ENCODE data around the gene PRADC1.

Gene PRADC1

DNA sequence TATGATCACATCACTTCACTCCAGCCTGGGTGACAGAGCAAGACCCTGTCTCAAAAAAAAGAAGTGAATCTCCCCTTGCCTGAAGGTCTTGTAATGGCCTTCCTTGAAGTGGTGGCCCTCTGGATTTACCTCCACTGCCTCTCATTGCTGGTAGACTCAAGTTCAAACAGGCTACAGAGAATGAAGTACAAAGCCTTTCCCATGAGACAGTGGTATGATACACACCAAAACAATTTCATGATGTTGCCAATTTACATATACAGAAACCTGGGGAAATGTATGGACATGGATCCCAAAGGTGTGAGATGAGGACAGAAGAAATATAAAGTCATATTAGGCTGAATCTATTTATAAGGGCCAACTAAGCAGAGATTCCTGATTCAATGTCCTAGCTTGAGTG lies 35.5 kb downstream of the PRADC1 start:
- DNase-seq = no peak

- no peak for DNase-seq
These were observed 45.5 kb downstream of the PRADC1 start for GRCh38 chr2:73187549-73187948.

- no peak for DNase-seq
These were observed 47.1 kb downstream of the PRADC1 start for GRCh38 chr2:73185965-73186364.
